SK-N-SH (cell line): Measurements from ENCODE around the gene TFR2. TPM values are rescaled to one million over a fixed set of nuclear protein-coding genes. Genes with fewer than 3 reads are reported as not detected.

ENCODE experiments used
- CTCF ChIA-PET: fragments of 300-600, 350-600 bp; formaldehyde crosslinking; extraction: SDS; loops from one replicate; lab custom pipeline; 2021; lab: Yijun Ruan, JAX
- POLR2A ChIA-PET: fragments of 350-600 bp; sonication (Branson Sonifier 250); formaldehyde crosslinking; extraction: SDS; loops from one replicate; lab custom pipeline; 2020; ENCODE audit warnings: antibody characterized with exemption, inconsistent platforms; lab: Yijun Ruan, JAX
- DNase-seq: peaks from one replicate; pipeline ENCODE4 v3.0.0; 2012
- H2AFZ ChIP-seq: fragments of 200-600 bp; sonication (generic); 2 replicates; pipeline ENCODE4 v1.8.1; 2016; ENCODE audit warnings: antibody characterized with exemption, mild to moderate bottlenecking, low read depth
- H3F3A ChIP-seq: fragments of 200-600 bp; sonication (generic); replicated peaks from 2 replicates; pipeline ENCODE3; 2016; ENCODE audit warnings: antibody characterized with exemption, mild to moderate bottlenecking; ENCODE audit not compliant: insufficient read depth
- H3K27ac ChIP-seq, 2 experiments: fragments of 200-500 bp in 1 of 2; fragments of 200-600 bp in 1 of 2; sonication (Bioruptor generic) in 1 of 2; sonication (generic), shearing (Covaris generic) in 1 of 2; 2 replicates each; pipeline versions ENCODE4 v1.5.1 to v1.6.1; 2014 to 2016; ENCODE audit warnings: low read depth in 2 of 2, inconsistent platforms in 1 of 2, low read length in 1 of 2, mild to moderate bottlenecking in 1 of 2, mixed read lengths in 1 of 2
- H3K27me3 ChIP-seq: fragments of 200-600 bp; sonication (generic), shearing (Covaris generic); 2 replicates; pipeline ENCODE4 v1.6.1; 2016; ENCODE audit warnings: mixed run types; ENCODE audit not compliant: insufficient read depth
- H3K36me3 ChIP-seq, 2 experiments: fragments of 200-500 bp in 1 of 2; fragments of 200-600 bp in 1 of 2; sonication (Bioruptor generic) in 1 of 2; sonication (generic) in 1 of 2; replicated peaks in 1 of 2; 2 replicates each; pipeline versions ENCODE3 to v1.5.1; 2014 to 2016; ENCODE audit warnings: low read length in 1 of 2, mild to moderate bottlenecking in 1 of 2; ENCODE audit not compliant: insufficient read depth in 2 of 2, control insufficient read depth in 1 of 2
- H3K4me1 ChIP-seq, 2 experiments: fragments of 200-500 bp in 1 of 2; fragments of 200-600 bp in 1 of 2; sonication (Bioruptor generic) in 1 of 2; sonication (generic), shearing (Covaris generic) in 1 of 2; 2 replicates each; pipeline versions ENCODE4 v1.5.1 to v1.6.1; 2014 to 2016; ENCODE audit warnings: low read depth in 1 of 2, low read length in 1 of 2, mixed run types in 1 of 2; ENCODE audit not compliant: insufficient read depth in 2 of 2, control insufficient read depth in 1 of 2
- H3K4me2 ChIP-seq: fragments of 200-600 bp; sonication (generic), shearing (Covaris generic); 2 replicates; pipeline ENCODE4 v1.6.1; 2017; ENCODE audit warnings: mixed run types
- H3K4me3 ChIP-seq, 2 experiments: fragments of 200-500 bp in 1 of 2; fragments of 200-600 bp in 1 of 2; sonication (Bioruptor generic) in 1 of 2; sonication (generic), shearing (Covaris generic) in 1 of 2; 2 replicates each; pipeline versions ENCODE4 v1.5.1 to v1.8.1; 2014 to 2016; ENCODE audit warnings: low read depth in 2 of 2, inconsistent platforms in 1 of 2, low read length in 1 of 2, mild to moderate bottlenecking in 1 of 2, mixed read lengths in 1 of 2, moderate library complexity in 1 of 2
- H3K79me2 ChIP-seq: fragments of 200-600 bp; sonication (generic); 2 replicates; pipeline ENCODE4 v1.8.1; 2017; ENCODE audit warnings: mild to moderate bottlenecking; ENCODE audit not compliant: insufficient read depth
- H3K9ac ChIP-seq: fragments of 200-600 bp; sonication (generic); 2 replicates; pipeline ENCODE4 v1.6.1; 2017; ENCODE audit warnings: mixed run types
- H3K9me2 ChIP-seq: fragments of 200-600 bp; sonication (generic); 2 replicates; pipeline ENCODE4 v1.6.1; 2017; ENCODE audit warnings: mixed run types
- H3K9me3 ChIP-seq: fragments of 200-600 bp; sonication (generic); 2 replicates; pipeline ENCODE4 v1.6.1; 2017; ENCODE audit warnings: mixed run types, mild to moderate bottlenecking, moderate library complexity
- H4K20me1 ChIP-seq: fragments of 200-600 bp; sonication (generic); 2 replicates; pipeline ENCODE4 v1.6.1; 2017; ENCODE audit warnings: mild to moderate bottlenecking, mixed run types; ENCODE audit not compliant: insufficient read depth
- CHD2 ChIP-seq: fragments of 150-350 bp; IDR thresholded peaks from 2 replicates; pipeline ENCODE4 v1.6.1; 2018; ENCODE audit warnings: low read length; ENCODE audit not compliant: partially characterized antibody
- EP300 ChIP-seq, 2 experiments: IDR thresholded peaks; 2 replicates each; pipeline versions ENCODE4 v1.4.0 to v1.6.1; 2012; ENCODE audit warnings: borderline replicate concordance in 1 of 2, low read depth in 1 of 2, low read length in 1 of 2
- EZH2phosphoT487 ChIP-seq: fragments of 200-600 bp; sonication (generic); IDR thresholded peaks from 2 replicates; pipeline ENCODE4 v1.6.1; 2017; ENCODE audit warnings: low read depth, mixed run types, mild to moderate bottlenecking, antibody characterized with exemption, moderate library complexity, borderline replicate concordance
- FOSL2 ChIP-seq: IDR thresholded peaks from 2 replicates; pipeline ENCODE4 v1.4.0; 2012; ENCODE audit warnings: low read depth, mild to moderate bottlenecking, moderate library complexity, borderline replicate concordance
- TAF1 ChIP-seq: IDR thresholded peaks from 2 replicates; pipeline ENCODE4 v1.6.1; 2012; ENCODE audit warnings: low read depth, mild to moderate bottlenecking, low read length, moderate library complexity, borderline replicate concordance
- WGBS: methylation state at CpG from one replicate; pipeline ENCODE4 v1.1.6; 2017; ENCODE audit warnings: low lambda C conversion rate; 5-methylcytosine and 5-hydroxymethylcytosine counted together
- polyA plus RNA-seq, 3 experiments: library from polyadenylated mRNA; depleted of rRNA; stranded (reverse); fragments of >200 nt; gene quantifications; 2 replicates each; pipeline ENCODE4 v1.2.3, GENCODE V29; 2012
- TF ChIP-seq, protein P1 (sequence below): IDR thresholded peaks from 2 replicates; pipeline ENCODE4 v1.6.1; 2012; ENCODE audit warnings: mild to moderate bottlenecking, low read depth, low read length, moderate library complexity
- TF ChIP-seq, protein P2 (sequence below): IDR thresholded peaks from 2 replicates; pipeline ENCODE4; 2012

The TFR2 gene
- polyA plus RNA-seq, 1 of the 3 experiments (the other 2 are of a cell fraction), result 0.30 TPM

DNA sequence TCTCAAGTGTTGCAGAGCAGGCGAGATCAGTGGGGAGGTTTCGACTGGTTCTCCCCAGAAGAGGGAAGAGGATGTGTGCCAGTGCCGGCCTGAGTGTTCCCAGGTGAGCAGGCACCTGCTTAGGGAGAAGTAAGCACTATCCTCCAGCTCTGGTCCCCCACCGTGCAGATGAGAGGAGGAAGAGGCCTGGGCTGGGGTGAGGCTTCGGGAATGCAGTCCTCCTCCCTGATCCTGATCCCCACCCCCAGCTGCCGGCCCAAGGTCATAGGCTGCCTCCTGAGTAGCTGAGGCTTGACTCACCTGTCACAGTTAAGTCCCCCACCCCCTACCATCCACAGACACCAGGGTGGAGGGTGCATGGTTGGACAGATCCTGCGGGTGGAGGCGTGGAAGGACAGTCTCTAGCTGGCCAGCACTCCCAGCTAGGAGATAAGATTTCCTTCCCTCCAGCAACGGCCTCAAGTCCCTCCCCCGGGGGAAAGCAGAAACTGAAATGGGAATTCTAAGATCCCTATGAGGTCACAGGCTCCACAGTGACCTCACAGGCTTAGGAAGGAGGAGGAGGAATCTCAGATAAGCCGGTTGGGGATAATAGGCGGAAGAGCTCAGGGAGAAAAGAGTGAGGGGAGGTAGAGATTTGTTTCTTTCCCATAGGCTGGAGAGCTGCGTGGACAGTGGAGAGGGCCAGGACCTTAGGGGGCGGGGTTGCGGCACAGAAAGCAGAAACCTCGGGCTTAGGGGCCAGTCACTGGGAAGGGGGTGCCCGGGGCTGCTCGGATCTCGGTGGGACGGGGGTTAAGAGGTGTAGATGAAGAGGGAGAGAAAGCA is 56.5 kb downstream of the TFR2 start:
- ChIA-PET CTCF (interaction anchor here (0.8 to 11.9 kb wide), 15 partner anchors 8 to 141 kb away, joined by 3 to 149 read pairs (median 7); partner anchors contain the start of genes GIGYF1, PCOLCE, POP7 and TSC22D4), POLR2A (interaction anchor here (0.7 to 4.3 kb wide), 5 partner anchors 13 to 102 kb away, joined by 3 to 63 read pairs (median 19); partner anchors contain the start of genes MOSPD3 and PCOLCE)
- peak overlapping the region; percentile 77 to 94; a peak in 2 of 4 replicates for H3K27ac ChIP-seq
- peaks cover 6 to 15% of the 10 kb centered on the region in 2 experiments; a peak in 2 of 4 replicates for H3K4me1 ChIP-seq
- no peaks in the 10 kb centered on the region for H3K9me3 ChIP-seq
- peaks cover 33% of the 10 kb centered on the region for H3K79me2 ChIP-seq
- H3F3A ChIP-seq, result peaks cover 7% of the 10 kb centered on the region
- H3K9me2 ChIP-seq, result no peaks in the 10 kb centered on the region
- H2AFZ ChIP-seq, result no peak overlapping the region
- DNase-seq, result peak; percentile 67
- H3K9ac ChIP-seq, result peak overlapping the region; percentile 89
- peaks cover 32% of the 10 kb centered on the region for H4K20me1 ChIP-seq
- H3K27me3 ChIP-seq, result no peaks in the 10 kb centered on the region
- TF ChIP-seq TAF1 (no peak), CHD2 (no peak), FOSL2 (no peak)
- TF ChIP-seq, protein P1, sequence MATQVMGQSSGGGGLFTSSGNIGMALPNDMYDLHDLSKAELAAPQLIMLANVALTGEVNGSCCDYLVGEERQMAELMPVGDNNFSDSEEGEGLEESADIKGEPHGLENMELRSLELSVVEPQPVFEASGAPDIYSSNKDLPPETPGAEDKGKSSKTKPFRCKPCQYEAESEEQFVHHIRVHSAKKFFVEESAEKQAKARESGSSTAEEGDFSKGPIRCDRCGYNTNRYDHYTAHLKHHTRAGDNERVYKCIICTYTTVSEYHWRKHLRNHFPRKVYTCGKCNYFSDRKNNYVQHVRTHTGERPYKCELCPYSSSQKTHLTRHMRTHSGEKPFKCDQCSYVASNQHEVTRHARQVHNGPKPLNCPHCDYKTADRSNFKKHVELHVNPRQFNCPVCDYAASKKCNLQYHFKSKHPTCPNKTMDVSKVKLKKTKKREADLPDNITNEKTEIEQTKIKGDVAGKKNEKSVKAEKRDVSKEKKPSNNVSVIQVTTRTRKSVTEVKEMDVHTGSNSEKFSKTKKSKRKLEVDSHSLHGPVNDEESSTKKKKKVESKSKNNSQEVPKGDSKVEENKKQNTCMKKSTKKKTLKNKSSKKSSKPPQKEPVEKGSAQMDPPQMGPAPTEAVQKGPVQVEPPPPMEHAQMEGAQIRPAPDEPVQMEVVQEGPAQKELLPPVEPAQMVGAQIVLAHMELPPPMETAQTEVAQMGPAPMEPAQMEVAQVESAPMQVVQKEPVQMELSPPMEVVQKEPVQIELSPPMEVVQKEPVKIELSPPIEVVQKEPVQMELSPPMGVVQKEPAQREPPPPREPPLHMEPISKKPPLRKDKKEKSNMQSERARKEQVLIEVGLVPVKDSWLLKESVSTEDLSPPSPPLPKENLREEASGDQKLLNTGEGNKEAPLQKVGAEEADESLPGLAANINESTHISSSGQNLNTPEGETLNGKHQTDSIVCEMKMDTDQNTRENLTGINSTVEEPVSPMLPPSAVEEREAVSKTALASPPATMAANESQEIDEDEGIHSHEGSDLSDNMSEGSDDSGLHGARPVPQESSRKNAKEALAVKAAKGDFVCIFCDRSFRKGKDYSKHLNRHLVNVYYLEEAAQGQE, result peak; percentile 43; the same call in 1 of the 2 replicates
- peak overlapping the region; percentile 97 for H3K4me2 ChIP-seq
- peak overlapping the region; percentile 83 to 89 for H3K4me3 ChIP-seq
- H3K36me3 ChIP-seq, result peaks cover 6 to 16% of the 10 kb centered on the region in 2 experiments
- 26% methylated on average over 20 of the region's 20 CpGs for WGBS

DNA sequence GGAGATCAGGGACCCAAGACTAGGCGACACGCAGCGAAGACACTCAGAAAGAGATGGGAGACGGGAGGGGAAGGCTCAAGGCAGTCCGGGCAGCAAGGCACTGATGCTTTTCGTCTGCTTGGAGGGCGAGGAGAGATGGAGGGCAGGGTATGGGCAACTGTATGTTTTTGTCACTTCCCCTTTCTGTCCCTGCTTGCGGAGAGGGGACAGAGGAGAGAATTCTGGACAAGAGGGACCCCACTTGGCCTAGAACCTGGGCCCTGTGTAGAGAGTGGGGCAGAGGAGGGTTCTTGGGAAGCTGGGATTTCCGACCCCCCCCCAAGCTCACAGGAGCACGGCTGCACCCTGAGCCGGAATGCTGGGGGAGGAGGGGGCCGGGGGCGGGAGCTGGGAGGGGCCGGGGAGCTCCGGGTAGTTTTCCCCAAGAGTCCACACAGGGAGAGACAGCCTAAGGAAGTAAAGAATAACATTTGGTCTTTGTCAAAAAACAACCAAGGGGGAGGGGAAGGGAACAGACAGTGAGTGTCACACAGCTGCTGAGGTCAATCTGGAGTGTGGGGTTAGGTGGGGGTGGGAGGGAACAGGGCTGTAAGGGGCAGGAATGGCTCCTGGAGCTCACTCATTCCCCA is 57.2 kb downstream of the TFR2 start:
- H3K79me2 ChIP-seq, result peaks cover 33% of the 10 kb centered on the region
- peaks cover 32% of the 10 kb centered on the region for H4K20me1 ChIP-seq
- no peaks in the 10 kb centered on the region for H3K27me3 ChIP-seq
- H3K4me2 ChIP-seq, result peak overlapping the region; percentile 97
- no peak overlapping the region for H2AFZ ChIP-seq
- H3K4me1 ChIP-seq, result peaks cover 6 to 15% of the 10 kb centered on the region in 2 experiments; a peak in 2 of 4 replicates
- no peaks in the 10 kb centered on the region for H3K9me3 ChIP-seq
- peaks cover 10 to 19% of the 10 kb centered on the region in 2 experiments for H3K36me3 ChIP-seq
- 78% methylated on average over 15 of the region's 15 CpGs for WGBS
- H3K9ac ChIP-seq, result 0 out of 2 replicates have a peak overlapping the region, but pooled peaks have one; percentile 21
- DNase-seq, result no peak
- ChIA-PET POLR2A (interaction anchor here (2.5 to 4.3 kb wide), 2 partner anchors 13 to 18 kb away, joined by 19 to 63 read pairs; partner anchors contain the start of gene PCOLCE), CTCF (interaction anchor here (1.0 to 11.9 kb wide), 13 partner anchors 12 to 141 kb away, joined by 3 to 149 read pairs (median 7); partner anchors contain the start of genes GIGYF1, PCOLCE, POP7 and TSC22D4)
- no peak overlapping the region for H3K27ac ChIP-seq
- TF ChIP-seq EZH2phosphoT487 (no peak), EP300 (IDR thresholded peaks at IDR 0.05; ENCODE audit: borderline replicate concordance in 1 of 2, low read depth in 1 of 2, low read length in 1 of 2) (no peak)
- TF ChIP-seq, protein P2, sequence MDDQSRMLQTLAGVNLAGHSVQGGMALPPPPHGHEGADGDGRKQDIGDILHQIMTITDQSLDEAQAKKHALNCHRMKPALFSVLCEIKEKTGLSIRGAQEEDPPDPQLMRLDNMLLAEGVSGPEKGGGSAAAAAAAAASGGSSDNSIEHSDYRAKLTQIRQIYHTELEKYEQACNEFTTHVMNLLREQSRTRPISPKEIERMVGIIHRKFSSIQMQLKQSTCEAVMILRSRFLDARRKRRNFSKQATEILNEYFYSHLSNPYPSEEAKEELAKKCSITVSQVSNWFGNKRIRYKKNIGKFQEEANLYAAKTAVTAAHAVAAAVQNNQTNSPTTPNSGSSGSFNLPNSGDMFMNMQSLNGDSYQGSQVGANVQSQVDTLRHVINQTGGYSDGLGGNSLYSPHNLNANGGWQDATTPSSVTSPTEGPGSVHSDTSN, result no peak
- peaks cover 7% of the 10 kb centered on the region for H3F3A ChIP-seq
- peak overlapping the region; percentile 83 to 89; a peak in 3 of 4 replicates for H3K4me3 ChIP-seq
- H3K9me2 ChIP-seq, result no peaks in the 10 kb centered on the region
